Transverse colon (tissue), 4 donors: ENCODE measurements around the gene SCMH1. TPM values are rescaled to one million over a fixed set of nuclear protein-coding genes. Genes with fewer than 3 reads are reported as not detected.

Experiments used
- DNase-seq: peaks from one replicate; pipeline ENCODE4 v3.0.0-alpha.2; 2019
- H3K27ac ChIP-seq, 4 donors: fragments of 200-600 bp; sonication (generic); 2 replicates each; pipeline ENCODE4 v1.5.1; 2016 to 2018; ENCODE audit warnings: inconsistent platforms in 4 of 4
- H3K27me3 ChIP-seq: fragments of 200-600 bp; sonication (generic); 2 replicates; pipeline ENCODE4 v1.5.1; 2017; ENCODE audit warnings: inconsistent platforms
- H3K36me3 ChIP-seq, 4 donors: fragments of 200-600 bp; sonication (generic); 2 replicates each; pipeline ENCODE4 v1.5.1; 2017 to 2019; ENCODE audit warnings: inconsistent platforms in 4 of 4
- H3K4me1 ChIP-seq, 4 donors: fragments of 200-600 bp; sonication (generic); 2 replicates each; pipeline ENCODE4 v1.5.1; 2017 to 2020; ENCODE audit warnings: inconsistent platforms in 4 of 4
- H3K4me3 ChIP-seq, 4 donors: fragments of 200-600 bp; sonication (generic); 1 replicate in 1 of 4; 2 replicates in 3 of 4; pipeline versions ENCODE4 v1.5.1 to v1.6.1; 2017 to 2019; ENCODE audit warnings: inconsistent platforms in 4 of 4
- H3K9me3 ChIP-seq, 2 donors: fragments of 200-600 bp; sonication (generic); 2 replicates each; pipeline ENCODE4 v1.5.1; 2017 to 2019; ENCODE audit warnings: inconsistent platforms in 2 of 2
- EP300 ChIP-seq: sonication (generic); formaldehyde crosslinking; IDR thresholded peaks from one replicate; pipeline ENCODE4 v1.6.1; 2017; ENCODE audit warnings: antibody characterized with exemption, low read depth
- POLR2A ChIP-seq: fragments of 450-650 bp; IDR thresholded peaks from one replicate; pipeline ENCODE4 v1.6.1; 2016; ENCODE audit warnings: antibody characterized with exemption, mild to moderate bottlenecking, moderate library complexity
- POLR2AphosphoS5 ChIP-seq, 3 donors: sonication (generic); formaldehyde crosslinking; IDR thresholded peaks; one replicate each; pipeline ENCODE4 v1.6.1; 2016; ENCODE audit warnings: antibody characterized with exemption in 3 of 3
- WGBS, 2 donors: methylation state at CpG; one replicate each; pipeline ENCODE4 v1.1.5; 2018; ENCODE audit warnings: low coverage in 1 of 2; 5-methylcytosine and 5-hydroxymethylcytosine counted together
- in situ Hi-C, 4 donors: fragments of 200-750 bp; cut with MboI; loops; one replicate each; pipeline versions ENCODE4 v1.15.0 to v1.15.1; 2017; ENCODE audit warnings: low sequenced_read_pairs in 3 of 4, low pct_ligation_motif_present in 1 of 4, low pct_unique_long_range_greater_than_20kb in 1 of 4
- intact Hi-C: fragments of 100-400 bp; cut with DNase I; formaldehyde crosslinking; loops from one replicate; pipeline ENCODE4 v1.15.1; 2023; ENCODE audit warnings: low total_unique reads
- total RNA-seq, 4 donors: library from RNA; depleted of rRNA; stranded (reverse); fragments of >200 nt; gene quantifications; one replicate each; pipeline ENCODE4 v1.1.0, GENCODE V29; 2016
- TF ChIP-seq, protein P1 (sequence below), 5 experiments: fragments of 200-600 bp in 3 of 5; fragments of 450-650 bp in 2 of 5; sonication (generic) in 3 of 5; IDR thresholded peaks; 1 replicate in 2 of 5; 2 replicates in 3 of 5; pipeline ENCODE4 v1.5.1; 2016 to 2017; ENCODE audit warnings: antibody characterized with exemption in 5 of 5, inconsistent platforms in 3 of 5, mild to moderate bottlenecking in 2 of 5, moderate library complexity in 1 of 5

The SCMH1 gene
- total RNA-seq, 4 donors from 2014 or later: 24.5 to 66.8 (median 49.1) TPM

DNA sequence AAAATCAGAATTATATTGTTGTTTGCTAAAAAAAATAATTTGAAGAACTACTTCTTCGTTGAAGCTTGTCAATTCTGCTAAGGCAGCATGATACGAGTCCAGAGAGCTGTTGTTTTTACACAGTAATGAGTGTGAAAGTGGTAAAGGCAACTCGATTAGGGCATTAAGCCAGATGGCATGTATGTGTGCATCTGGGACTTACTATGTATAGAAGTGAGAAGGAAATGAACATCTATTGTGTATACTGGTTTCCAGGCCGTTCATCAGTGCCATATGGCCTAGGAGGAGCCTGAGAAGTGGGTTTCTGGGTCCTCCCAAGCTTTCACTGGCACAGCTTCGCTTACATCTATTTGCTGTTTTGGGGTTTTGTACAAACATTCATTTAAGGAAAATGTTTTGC, 256.9 kb downstream of the SCMH1 start:
- Histone ChIP-seq H3K27ac (peak overlapping the region in 3 of 4 donors; percentile 39 to 98 (median 94)), H3K4me3 (no peak overlapping the region), H3K27me3 (no peaks in the 10 kb centered on the region), H3K9me3 (no peaks in the 10 kb centered on the region), H3K4me1 (peaks cover 10 to 32% (median 17%) of the 10 kb centered on the region in 4 donors), H3K36me3 (peaks cover 0 to 8% (median 0%) of the 10 kb centered on the region in 4 donors)
- in situ Hi-C loops (no loop called here), intact Hi-C loops (no loop called here)
- DNase-seq: no peak
- no peak for TF ChIP-seq POLR2AphosphoS5 (IDR thresholded peaks at IDR 0.05)
- TF ChIP-seq POLR2A: no peak
- TF ChIP-seq, protein P1, sequence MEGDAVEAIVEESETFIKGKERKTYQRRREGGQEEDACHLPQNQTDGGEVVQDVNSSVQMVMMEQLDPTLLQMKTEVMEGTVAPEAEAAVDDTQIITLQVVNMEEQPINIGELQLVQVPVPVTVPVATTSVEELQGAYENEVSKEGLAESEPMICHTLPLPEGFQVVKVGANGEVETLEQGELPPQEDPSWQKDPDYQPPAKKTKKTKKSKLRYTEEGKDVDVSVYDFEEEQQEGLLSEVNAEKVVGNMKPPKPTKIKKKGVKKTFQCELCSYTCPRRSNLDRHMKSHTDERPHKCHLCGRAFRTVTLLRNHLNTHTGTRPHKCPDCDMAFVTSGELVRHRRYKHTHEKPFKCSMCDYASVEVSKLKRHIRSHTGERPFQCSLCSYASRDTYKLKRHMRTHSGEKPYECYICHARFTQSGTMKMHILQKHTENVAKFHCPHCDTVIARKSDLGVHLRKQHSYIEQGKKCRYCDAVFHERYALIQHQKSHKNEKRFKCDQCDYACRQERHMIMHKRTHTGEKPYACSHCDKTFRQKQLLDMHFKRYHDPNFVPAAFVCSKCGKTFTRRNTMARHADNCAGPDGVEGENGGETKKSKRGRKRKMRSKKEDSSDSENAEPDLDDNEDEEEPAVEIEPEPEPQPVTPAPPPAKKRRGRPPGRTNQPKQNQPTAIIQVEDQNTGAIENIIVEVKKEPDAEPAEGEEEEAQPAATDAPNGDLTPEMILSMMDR (IDR thresholded peaks at IDR 0.05): no peak
- no peak for TF ChIP-seq EP300
- 67 to 77% methylated on average over 3 to 5 of the region's 5 CpGs for WGBS, 2 donors

GRCh38 chr1:40984531-40984930, 257.6 kb downstream of the SCMH1 start:
- H3K9me3 ChIP-seq: no peaks in the 10 kb centered on the region
- H3K4me1 ChIP-seq: peaks cover 10 to 32% (median 18%) of the 10 kb centered on the region in 4 donors
- peak overlapping the region in 3 of 4 donors; percentile 39 to 98 (median 94) for H3K27ac ChIP-seq
- in situ Hi-C loops (no loop called here), intact Hi-C loops (loop anchor here (5.0 kb wide), 1 partner anchor 1187 kb away; no protein-coding TSS in a partner anchor)
- peaks cover 0 to 8% (median 0%) of the 10 kb centered on the region in 4 donors for H3K36me3 ChIP-seq
- H3K4me3 ChIP-seq: no peak overlapping the region
- no peak for DNase-seq
- TF ChIP-seq POLR2A: no peak
- TF ChIP-seq, protein P1 (IDR thresholded peaks at IDR 0.05): no peak
- TF ChIP-seq POLR2AphosphoS5 (IDR thresholded peaks at IDR 0.05): no peak
- no peak for TF ChIP-seq EP300
- 95 to 97% methylated on average over 4 of the region's 4 CpGs for WGBS, 2 donors
- H3K27me3 ChIP-seq: no peaks in the 10 kb centered on the region

- Histone ChIP-seq H3K27me3 (no peaks in the 10 kb centered on the region), H3K27ac (peak overlapping the region; percentile 54 to 98 (median 94)), H3K4me3 (no peak overlapping the region), H3K9me3 (no peaks in the 10 kb centered on the region), H3K36me3 (peaks cover 0 to 8% (median 0%) of the 10 kb centered on the region in 4 donors), H3K4me1 (peaks cover 10 to 35% (median 19%) of the 10 kb centered on the region in 4 donors)
- intact Hi-C loops: loop anchor here (5.0 kb wide), 1 partner anchor 1187 kb away; no protein-coding TSS in a partner anchor
- in situ Hi-C loops: no loop called here
- no peak for DNase-seq
- no peak for TF ChIP-seq POLR2A
- TF ChIP-seq, protein P1 (IDR thresholded peaks at IDR 0.05): no peak
- no peak for TF ChIP-seq POLR2AphosphoS5 (IDR thresholded peaks at IDR 0.05)
- TF ChIP-seq EP300: no peak
- WGBS, 2 donors: 79 to 88% methylated on average over 2 of the region's 2 CpGs
Measured at GRCh38 chr1:40984066-40984465, 258.0 kb downstream of the SCMH1 start.

- peak in 1 of 3 donors; percentile 20 for TF ChIP-seq POLR2AphosphoS5 (IDR thresholded peaks at IDR 0.05)
- no peak for TF ChIP-seq EP300
- Histone ChIP-seq H3K4me3 (no peak overlapping the region), H3K9me3 (no peaks in the 10 kb centered on the region), H3K4me1 (peaks cover 10 to 38% (median 23%) of the 10 kb centered on the region in 4 donors), H3K27ac (peak overlapping the region; percentile 54 to 98 (median 94)), H3K27me3 (no peaks in the 10 kb centered on the region), H3K36me3 (peaks cover 0 to 8% (median 0%) of the 10 kb centered on the region in 4 donors)
- WGBS, 2 donors: 63 to 80% methylated on average over 1 of the region's 1 CpG
- in situ Hi-C loops: no loop called here
- DNase-seq: no peak
- intact Hi-C loops: loop anchor here (5.0 kb wide), 1 partner anchor 1186 kb away; no protein-coding TSS in a partner anchor
Measured at GRCh38 chr1:40983286-40983685, 258.8 kb downstream of the SCMH1 start.
